Measurements from ENCODE around the gene SIGLEC14. TPM values are rescaled to one million over a fixed set of nuclear protein-coding genes. Genes with fewer than 3 reads are reported as not detected.

Gene SIGLEC14
- total RNA-seq, 1 donor = 2.7 TPM

- peak in 2 of 3 donors; percentile 48 to 61 for DNase-seq (ENCODE audit: low read depth in 2 of 3, low spot score in 2 of 3)
These were observed 30.0 kb upstream of the SIGLEC14 start for GRCh38 chr19:51676566-51677083.

GRCh38 chr19:51675911-51676565 lies 29.4 kb upstream of the SIGLEC14 start:
- DNase-seq (ENCODE audit: low read depth in 2 of 3, low spot score in 2 of 3) = peak in 1 of 3 donors; percentile 51

- no peak for DNase-seq (ENCODE audit: low read depth in 2 of 3, low spot score in 2 of 3)
These were observed 21.6 kb upstream of the SIGLEC14 start for GRCh38 chr19:51668216-51668615.

DNA sequence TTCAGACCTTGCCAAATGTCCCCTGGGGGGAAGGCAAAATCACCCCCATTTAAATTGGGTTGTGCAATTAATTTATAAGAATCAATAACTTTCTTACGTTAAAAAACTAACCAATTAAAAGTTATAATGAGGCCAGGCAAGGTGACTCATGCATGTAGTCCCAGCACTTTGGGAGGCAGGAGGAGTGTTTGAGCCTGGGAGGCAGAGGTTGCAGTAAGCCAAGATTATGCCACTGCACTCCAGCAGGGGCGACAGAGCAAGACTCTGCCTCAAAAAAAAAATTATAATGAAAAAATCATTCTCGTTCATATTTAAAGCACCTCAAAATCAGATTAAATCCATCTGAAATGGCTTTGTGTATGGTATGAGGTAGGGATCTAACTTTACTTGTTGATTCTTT lies 18.4 kb upstream of the SIGLEC14 start:
- DNase-seq (ENCODE audit: low read depth in 2 of 3, low spot score in 2 of 3) = no peak

DNA sequence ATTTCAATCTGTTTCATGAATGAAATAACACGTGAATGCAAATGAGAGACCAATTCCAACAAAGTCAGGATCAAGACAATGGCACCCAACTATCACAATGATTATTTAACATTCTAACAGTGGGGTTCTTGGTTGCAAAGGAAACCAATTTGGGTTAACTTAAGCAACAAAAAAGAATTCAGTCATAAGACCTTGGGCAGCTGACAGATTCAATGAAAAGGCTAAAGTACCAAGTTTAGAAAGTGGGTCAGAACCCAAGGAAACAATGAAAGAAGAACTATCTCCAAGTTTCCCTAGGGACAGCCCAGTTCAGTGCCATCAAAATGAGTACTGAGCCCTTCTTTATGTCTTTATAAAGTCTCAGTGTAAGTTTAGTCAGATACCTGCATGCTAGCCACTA lies 17.5 kb upstream of the SIGLEC14 start:
- DNase-seq (ENCODE audit: low read depth in 2 of 3, low spot score in 2 of 3) = no peak

- no peak for DNase-seq (ENCODE audit: low read depth in 2 of 3, low spot score in 2 of 3)
These were observed 17.0 kb upstream of the SIGLEC14 start for GRCh38 chr19:51663650-51664049.

GRCh38 chr19:51660975-51661600 lies 14.5 kb upstream of the SIGLEC14 start:
- DNase-seq (ENCODE audit: low read depth in 2 of 3, low spot score in 2 of 3) = peak; percentile 5 to 93 (median 77)

GRCh38 chr19:51654783-51655182 lies 8.2 kb upstream of the SIGLEC14 start:
- no peak for DNase-seq (ENCODE audit: low read depth in 2 of 3, low spot score in 2 of 3)

- no peak for DNase-seq (ENCODE audit: low read depth in 2 of 3, low spot score in 2 of 3)
These were observed 6.5 kb upstream of the SIGLEC14 start for GRCh38 chr19:51653162-51653561.

DNA sequence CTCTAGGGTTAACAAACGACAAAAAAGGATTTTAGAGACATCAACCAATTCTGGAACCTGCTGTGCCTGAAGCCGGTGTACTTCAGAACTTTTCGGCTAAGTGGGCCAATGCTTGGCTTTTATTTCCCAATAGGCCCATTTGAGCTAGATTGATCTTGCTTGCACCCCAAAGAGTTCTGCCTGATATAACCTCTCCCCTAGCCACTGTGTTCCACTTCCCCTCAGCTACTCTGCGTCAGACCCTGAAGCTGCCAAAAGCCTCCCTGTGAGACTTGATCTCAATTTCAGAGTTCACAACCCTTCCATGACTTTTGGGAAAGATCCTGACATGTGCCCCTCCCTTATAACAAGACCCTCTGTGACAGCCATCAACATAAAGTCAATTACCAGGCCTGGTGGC lies 5.6 kb upstream of the SIGLEC14 start:
- DNase-seq (ENCODE audit: low read depth in 2 of 3, low spot score in 2 of 3) = no peak

- no peak for DNase-seq (ENCODE audit: low read depth in 2 of 3, low spot score in 2 of 3)
These were observed 4.7 kb upstream of the SIGLEC14 start for GRCh38 chr19:51651216-51651846.

DNA sequence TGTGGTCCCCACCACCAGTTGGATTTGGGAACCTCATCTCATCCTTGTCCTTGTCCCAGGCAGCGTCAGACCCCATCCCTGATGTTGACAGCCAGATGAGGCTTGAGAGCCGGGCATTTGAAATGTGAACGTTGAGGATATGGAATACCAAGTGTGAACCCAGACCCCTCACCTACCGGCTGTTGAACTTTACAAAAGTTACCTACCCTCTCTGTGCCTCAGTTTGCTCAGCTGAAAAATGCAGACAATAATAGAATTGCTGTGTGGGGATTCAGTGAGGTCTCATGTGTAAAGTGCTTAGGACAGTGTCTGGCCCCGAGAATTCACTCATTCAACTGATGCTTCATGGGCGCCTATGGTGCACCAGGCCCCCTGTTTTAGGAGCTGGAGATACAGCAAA lies 693 bp upstream of the SIGLEC14 start:
- DNase-seq (ENCODE audit: low read depth in 2 of 3, low spot score in 2 of 3) = no peak

- no peak for DNase-seq (ENCODE audit: low read depth in 2 of 3, low spot score in 2 of 3)
These were observed 1.9 kb downstream of the SIGLEC14 start for GRCh38 chr19:51644636-51645271.

DNA sequence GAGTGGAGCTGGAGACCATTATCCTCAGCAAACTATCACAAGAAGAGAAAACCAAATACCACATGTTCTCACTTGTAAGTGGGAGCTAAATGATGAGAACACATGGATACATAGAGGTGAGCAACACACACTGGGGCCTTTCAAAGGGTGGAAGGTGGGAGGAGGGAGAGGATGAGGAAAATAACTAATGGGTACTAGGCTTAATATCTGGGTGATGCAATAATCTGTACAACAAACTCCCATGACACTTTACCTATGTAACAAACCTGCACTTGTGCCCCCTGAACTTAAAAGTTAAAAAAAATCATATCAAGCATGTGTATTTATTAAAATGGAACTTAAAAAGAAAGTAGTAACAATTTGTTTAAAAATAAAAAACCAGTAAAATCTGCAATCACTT lies 5.0 kb downstream of the SIGLEC14 start:
- DNase-seq (ENCODE audit: low read depth in 2 of 3, low spot score in 2 of 3) = no peak

DNA sequence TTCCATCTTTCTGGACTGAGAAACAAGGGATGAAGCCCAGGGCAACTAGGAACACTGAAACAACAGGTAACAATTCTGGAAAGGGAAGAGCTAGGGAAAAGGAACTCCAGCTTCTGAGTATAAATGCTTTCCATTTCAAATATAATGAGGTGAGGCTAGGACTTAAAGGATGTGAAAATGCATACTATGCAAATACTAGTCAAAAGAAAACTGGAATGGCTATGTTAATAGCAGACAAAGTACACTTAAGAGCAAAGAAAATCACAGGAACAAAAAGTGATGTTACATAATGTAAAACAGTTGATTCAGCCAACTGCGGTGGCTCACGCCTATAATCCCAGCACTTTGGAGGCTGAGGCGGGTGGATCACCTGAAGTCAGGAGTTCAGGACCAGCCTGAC lies 6.2 kb downstream of the SIGLEC14 start:
- no peak for DNase-seq (ENCODE audit: low read depth in 2 of 3, low spot score in 2 of 3)

DNA sequence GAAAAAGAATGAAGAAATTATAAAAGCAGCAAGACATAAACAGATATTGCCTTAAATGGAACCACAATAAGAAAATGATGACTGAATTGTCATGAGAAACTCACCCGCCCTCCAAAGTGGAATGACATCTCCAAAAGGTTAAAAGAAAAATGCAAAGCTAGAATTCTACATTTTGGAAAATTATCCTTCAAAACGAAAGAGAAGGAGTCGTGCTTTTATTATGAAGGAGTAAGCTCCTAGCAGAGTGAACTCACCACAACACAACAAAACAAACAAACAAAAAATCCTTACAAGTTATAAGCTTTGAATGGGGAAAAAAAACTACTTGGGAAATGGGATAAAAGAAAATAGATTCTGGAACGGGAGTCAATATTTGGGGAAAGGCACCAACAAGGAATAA lies 6.7 kb downstream of the SIGLEC14 start:
- no peak for DNase-seq (ENCODE audit: low read depth in 2 of 3, low spot score in 2 of 3)

DNA sequence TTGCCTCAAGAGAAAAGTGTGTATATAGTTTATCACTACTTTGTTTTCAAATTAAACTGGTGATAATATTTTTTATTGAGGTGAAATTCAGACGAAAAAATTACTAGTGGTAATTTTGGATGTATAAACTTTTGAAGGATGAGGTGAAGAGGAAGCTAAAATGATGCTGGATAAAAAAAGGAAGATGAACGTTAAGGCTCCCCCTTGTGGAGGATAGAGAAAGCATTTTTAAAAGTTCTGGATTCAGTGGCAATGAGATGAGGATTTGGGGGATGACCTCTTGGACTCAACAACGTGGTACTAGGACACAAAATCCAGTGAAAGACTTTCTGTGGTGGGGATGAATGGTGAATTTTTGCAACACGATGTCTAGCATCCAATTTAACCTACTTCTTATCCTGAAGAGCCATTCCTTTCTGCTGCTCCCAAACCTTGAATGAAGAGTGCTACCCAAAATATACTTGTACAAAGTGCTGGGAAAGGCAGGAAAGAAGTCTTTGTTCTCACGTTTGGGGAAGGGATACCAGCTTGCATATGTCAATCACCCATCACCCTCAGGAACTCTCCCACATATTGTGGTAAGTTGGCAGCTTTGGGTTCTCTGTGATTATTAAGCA lies 9.2 kb downstream of the SIGLEC14 start:
- peak in 2 of 3 donors; percentile 35 to 72 for DNase-seq (ENCODE audit: low read depth in 2 of 3, low spot score in 2 of 3)

GRCh38 chr19:51632126-51632525 lies 14.5 kb downstream of the SIGLEC14 start:
- DNase-seq (ENCODE audit: low read depth in 2 of 3, low spot score in 2 of 3) = no peak

GRCh38 chr19:51630315-51630714 lies 16.3 kb downstream of the SIGLEC14 start, which contains the start of gene SIGLEC5:
SIGLEC5 (minus strand) TSS chr19:51630401; CDS start chr19:51630335, 66 bp downstream.
- DNase-seq (ENCODE audit: low read depth in 2 of 3, low spot score in 2 of 3) = peak in 1 of 3 donors; percentile 8

- no peak for DNase-seq (ENCODE audit: low read depth in 2 of 3, low spot score in 2 of 3)
These were observed 18.3 kb downstream of the SIGLEC14 start for GRCh38 chr19:51628153-51628939.
